GM18519 (cell line): ENCODE measurements around the gene NT5DC3.

ENCODE experiments used
- ATAC-seq: cut with Tn5 transposase; IDR thresholded peaks from one replicate; pipeline ENCODE4 v1.9.1; 2021; ENCODE audit warnings: mild to moderate bottlenecking, moderate library complexity; ENCODE audit not compliant: unreplicated experiment, low FRiP score

Gene NT5DC3

GRCh38 chr12:103758310-103759089 is 82.5 kb downstream of the NT5DC3 start:
- ATAC-seq = no peak

DNA sequence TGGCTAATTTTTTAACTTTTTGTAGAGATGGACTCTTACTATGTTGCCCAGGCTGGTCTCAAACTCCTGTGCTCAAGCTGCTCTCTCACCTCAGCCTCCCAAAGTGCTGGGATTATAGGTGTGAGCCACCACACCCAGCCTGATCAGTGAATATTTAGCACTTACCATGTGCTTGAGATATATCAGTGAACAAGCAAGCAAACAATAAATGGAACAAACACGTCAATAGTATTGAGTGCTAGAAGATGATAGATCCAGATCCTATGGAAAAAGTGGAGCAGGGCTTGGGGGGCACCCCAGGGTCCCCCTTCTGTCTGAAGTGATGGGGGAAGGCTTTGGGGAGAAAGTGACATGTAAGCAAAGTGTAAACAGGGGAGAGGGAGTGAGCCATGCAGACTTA is 83.8 kb downstream of the NT5DC3 start:
- no peak for ATAC-seq

- ATAC-seq = no peak
Measured at GRCh38 chr12:103756443-103756842, 84.6 kb downstream of the NT5DC3 start.

DNA sequence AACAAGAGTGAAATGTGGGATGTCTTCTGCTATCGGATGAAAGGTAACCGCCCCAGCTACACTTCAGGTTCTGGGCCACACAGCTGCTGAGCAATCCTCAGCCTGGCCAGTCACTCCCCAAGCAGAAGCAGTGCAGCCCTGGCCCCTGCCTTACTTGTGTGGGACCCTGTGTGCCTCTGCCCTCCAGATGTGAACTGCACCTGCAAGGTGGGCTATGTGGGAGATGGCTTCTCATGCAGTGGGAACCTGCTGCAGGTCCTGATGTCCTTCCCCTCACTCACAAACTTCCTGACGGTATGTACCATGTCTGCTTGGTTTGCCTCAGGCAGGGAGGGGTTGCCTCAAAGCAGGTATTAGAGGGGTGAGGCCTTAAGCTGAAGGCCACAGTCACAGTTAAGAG is 85.6 kb downstream of the NT5DC3 start:
- ATAC-seq = no peak

- no peak for ATAC-seq
Measured at GRCh38 chr12:103751600-103751999, 89.4 kb downstream of the NT5DC3 start.

- no peak for ATAC-seq
Measured at GRCh38 chr12:103751171-103751570, 89.9 kb downstream of the NT5DC3 start.

GRCh38 chr12:103748875-103749274 is 92.2 kb downstream of the NT5DC3 start:
- ATAC-seq = no peak

DNA sequence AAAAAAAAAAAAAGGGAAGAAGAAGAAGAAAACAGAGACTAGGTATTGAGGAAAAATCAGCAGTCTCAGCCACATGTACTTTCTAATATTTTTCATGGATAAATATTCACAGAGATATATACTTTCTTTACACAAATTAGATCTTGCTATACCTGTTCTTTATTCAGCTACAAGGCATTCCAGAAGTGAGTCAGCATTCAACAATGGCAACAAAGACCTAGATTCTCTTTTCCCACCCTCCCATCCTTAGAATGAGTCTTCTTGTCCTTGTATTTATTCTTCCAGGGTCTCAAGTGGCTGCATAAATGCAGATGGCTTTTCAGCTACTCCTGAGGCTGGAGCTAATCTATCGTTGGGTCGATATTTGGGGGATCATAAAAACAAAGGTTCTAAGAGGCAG is 93.0 kb downstream of the NT5DC3 start:
- no peak for ATAC-seq

DNA sequence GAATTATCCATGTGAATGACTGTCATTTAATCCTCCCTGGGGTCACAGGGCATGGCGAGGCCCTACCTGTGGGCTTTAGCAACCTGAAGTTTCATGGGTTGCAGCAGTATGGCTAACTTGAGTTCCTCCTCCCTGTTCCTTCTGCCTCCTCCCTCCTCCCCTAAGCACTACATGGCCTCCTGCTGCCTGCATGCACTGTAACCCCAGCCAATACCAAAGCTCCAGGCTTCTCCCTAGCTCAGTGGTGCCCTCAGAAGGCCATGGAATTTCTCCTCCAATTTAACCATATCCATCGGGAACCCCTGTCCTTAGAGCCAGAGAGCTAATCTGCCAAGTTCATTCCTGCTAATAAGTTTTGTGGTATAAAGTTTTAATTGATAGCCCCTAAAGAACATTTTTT is 95.1 kb downstream of the NT5DC3 start:
- ATAC-seq = no peak

DNA sequence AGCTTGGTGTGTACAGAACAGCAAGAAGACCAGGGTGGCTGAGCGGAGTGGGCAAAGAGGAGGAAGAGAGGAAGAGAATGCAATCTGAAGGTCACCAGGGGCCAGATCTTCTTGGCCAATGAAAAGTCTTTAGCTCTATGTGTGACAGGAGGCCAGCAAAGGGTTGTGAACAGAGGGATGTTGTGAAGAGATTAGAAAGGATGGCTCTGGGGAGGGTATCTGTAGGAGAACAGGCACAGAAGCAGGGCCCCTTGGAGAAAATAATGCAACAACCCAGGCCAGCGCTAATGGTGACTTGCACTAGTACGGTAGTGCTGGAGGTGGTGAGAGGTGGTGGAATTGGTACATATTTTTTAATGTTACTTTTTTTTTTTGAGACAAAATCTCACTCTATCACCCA is 97.2 kb downstream of the NT5DC3 start:
- ATAC-seq = no peak

DNA sequence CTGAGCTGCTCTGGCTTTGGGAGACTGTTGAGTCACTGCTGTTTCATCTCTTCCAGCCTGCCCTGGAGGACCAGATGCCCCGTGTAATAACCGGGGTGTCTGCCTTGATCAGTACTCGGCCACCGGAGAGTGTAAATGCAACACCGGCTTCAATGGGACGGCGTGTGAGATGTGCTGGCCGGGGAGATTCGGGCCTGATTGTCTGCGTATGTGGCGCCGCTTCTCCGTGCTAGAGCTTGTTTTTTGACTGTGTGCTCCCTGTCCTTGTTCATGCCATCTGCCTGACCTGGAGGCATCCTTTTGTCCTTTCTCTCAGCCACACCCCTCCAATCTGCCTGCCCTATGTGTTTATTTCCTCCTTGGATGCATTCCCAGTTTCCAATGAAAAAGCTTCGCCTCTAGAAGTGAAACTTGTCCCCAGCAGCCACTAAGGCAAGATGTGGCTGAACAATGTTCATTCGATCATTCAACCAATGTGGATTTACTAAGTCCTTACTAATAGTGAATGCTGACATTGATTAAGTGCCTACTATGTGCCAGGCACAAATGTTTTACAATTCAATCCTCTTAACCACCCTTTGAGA is 98.6 kb downstream of the NT5DC3 start:
- ATAC-seq = no peak

DNA sequence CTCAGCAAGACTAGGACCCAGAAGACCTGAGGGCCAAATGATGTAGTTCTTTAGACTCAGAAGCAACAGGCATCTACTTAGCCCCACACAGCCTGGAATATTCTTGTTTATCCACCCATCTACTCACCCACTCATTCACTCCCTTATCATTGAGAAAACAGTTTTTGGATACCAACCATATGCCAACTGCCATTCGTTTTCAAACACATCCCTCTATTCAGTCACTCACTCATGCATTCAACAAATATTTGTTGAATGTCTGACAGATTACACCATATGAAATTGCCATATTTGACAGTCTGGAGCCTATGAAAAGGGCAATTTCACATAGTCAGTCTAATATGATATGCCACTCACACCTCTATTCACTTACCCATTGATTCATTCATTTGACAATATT is 103.2 kb downstream of the NT5DC3 start:
- no peak for ATAC-seq

DNA sequence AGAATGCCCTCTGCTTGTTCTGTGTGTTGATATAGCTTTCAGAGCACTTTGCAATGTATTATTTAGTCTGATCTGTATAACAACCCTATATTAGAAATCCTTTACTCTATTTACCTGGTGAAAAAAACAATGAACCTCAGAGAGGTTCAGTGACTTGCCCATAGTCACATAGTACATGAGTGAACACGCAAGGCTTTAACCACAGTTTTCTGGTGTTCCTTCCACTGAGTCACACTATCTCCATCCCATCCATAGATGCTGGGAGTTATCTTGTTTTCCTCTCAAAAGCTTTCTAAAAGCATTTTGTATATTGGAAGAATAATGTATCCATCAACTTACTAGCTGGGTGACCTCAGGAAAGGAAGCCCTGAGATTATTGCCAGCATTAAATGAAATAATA is 104.5 kb downstream of the NT5DC3 start:
- ATAC-seq = no peak

GRCh38 chr12:103735291-103735690 is 105.7 kb downstream of the NT5DC3 start:
- no peak for ATAC-seq

- ATAC-seq = no peak
Measured at GRCh38 chr12:103734863-103735262, 106.2 kb downstream of the NT5DC3 start.

DNA sequence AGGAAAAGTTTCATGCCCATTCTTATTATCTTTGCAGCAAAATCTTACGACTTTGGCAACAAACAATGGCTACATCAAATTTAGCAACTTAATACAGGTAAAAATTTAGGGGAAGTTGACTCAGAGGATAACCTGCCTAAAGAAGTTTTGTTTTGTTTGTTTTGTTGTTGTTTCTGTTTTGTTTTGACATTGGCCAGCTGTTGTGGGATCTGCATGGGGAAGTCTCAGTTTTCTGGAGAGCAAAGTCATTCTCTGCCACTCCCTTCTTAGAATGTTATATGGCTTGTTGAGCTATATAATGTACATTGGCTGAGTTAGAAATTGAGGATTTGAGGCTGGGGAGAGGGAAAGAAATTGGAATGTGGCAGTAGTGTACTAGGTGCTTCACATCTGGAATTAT is 109.5 kb downstream of the NT5DC3 start:
- no peak for ATAC-seq

- ATAC-seq = no peak
Measured at GRCh38 chr12:103729499-103729898, 111.5 kb downstream of the NT5DC3 start.

DNA sequence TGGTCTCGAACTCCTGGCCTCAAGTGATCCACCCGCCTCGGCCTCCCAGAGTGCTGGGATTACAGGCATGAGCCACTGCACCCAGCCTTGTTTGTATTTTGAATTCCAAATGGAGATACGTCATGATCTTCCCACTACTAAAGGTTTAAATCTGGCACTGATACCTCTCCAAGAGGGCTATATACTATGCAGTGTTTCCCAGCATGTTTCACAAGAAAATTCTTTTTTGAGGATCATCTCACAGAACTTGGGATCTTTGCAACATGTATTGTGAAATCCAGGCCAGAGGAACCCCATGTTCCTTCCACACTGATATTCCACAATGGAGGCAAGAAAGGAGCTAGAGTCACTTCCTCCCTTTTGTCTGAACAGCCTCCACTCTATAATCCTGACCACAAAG is 112.7 kb downstream of the NT5DC3 start:
- ATAC-seq = no peak

DNA sequence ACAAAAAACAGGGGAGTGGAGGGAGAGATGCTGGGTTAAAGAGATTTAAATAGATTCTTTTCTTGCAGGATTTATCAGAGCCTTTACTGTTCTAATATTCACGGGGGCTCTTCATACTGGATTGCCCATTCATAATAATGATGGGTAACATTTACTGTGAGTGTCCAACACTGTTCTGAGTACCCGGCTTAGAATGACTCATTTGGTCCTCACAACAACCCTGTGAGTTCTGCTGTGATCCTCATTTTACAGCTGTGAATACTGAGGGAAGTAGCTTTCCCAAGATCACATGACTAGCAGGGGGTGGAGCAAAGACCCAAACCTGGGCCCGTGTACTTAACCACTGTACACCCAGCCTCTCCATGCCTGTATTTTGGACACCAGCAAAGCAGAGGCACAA is 113.4 kb downstream of the NT5DC3 start:
- ATAC-seq = no peak

GRCh38 chr12:103725398-103725797 is 115.6 kb downstream of the NT5DC3 start:
- ATAC-seq = no peak
